GM12892 (cell line): ENCODE results near the gene CRIM1.

ENCODE experiments used
- DNase-seq: peaks from one replicate; pipeline ENCODE4 v3.0.0; 2011; ENCODE audit not compliant: insufficient read length
- FAIRE-seq: peaks from 2 replicates; lab custom pipeline; 2011; peaks lifted over from hg19 to GRCh38; lab: Jason Lieb, UNC
- POLR2A ChIP-seq: IDR thresholded peaks from 2 replicates; pipeline ENCODE4 v1.6.1; 2011; ENCODE audit warnings: low read depth, low read length, control low read depth
- POLR2AphosphoS5 ChIP-seq: IDR thresholded peaks from 2 replicates; pipeline ENCODE4 v1.6.1; 2011; ENCODE audit warnings: low read depth, low read length, control low read depth
- TAF1 ChIP-seq: IDR thresholded peaks from 2 replicates; pipeline ENCODE4 v1.6.1; 2011; ENCODE audit warnings: low read depth, mild to moderate bottlenecking, control low read depth, low read length, borderline replicate concordance

Gene CRIM1

GRCh38 chr2:36421379-36421778 lies 65.8 kb downstream of the CRIM1 start:
- no peak for DNase-seq
- no peak for FAIRE-seq
- TF ChIP-seq POLR2AphosphoS5 (no peak), POLR2A (no peak), TAF1 (no peak)

GRCh38 chr2:36423172-36423571 lies 67.6 kb downstream of the CRIM1 start:
- TF ChIP-seq POLR2A: no peak
- TF ChIP-seq TAF1: no peak
- TF ChIP-seq POLR2AphosphoS5: no peak
- FAIRE-seq (no peak), DNase-seq (no peak)

- TF ChIP-seq POLR2AphosphoS5: no peak
- no peak for TF ChIP-seq TAF1
- no peak for TF ChIP-seq POLR2A
- FAIRE-seq: no peak
- no peak for DNase-seq
Measured at GRCh38 chr2:36423619-36424120, 68.1 kb downstream of the CRIM1 start.

GRCh38 chr2:36425608-36426355 lies 70.2 kb downstream of the CRIM1 start:
- TF ChIP-seq POLR2AphosphoS5: no peak
- DNase-seq (no peak), FAIRE-seq (no peak)

- FAIRE-seq (no peak), DNase-seq (no peak)
- no peak for TF ChIP-seq POLR2AphosphoS5
- TF ChIP-seq TAF1: no peak
- TF ChIP-seq POLR2A: no peak
Measured at GRCh38 chr2:36427790-36428243, 72.2 kb downstream of the CRIM1 start.

- no peak for TF ChIP-seq POLR2AphosphoS5
- TF ChIP-seq POLR2A: no peak
- no peak for TF ChIP-seq TAF1
- FAIRE-seq (no peak), DNase-seq (no peak)
Measured at GRCh38 chr2:36430549-36430948, 75.0 kb downstream of the CRIM1 start.

- FAIRE-seq (no peak), DNase-seq (no peak)
- TF ChIP-seq POLR2A (no peak), POLR2AphosphoS5 (no peak), TAF1 (no peak)
Measured at GRCh38 chr2:36432479-36432878, 76.9 kb downstream of the CRIM1 start.

- DNase-seq (no peak), FAIRE-seq (no peak)
- TF ChIP-seq TAF1 (no peak), POLR2A (no peak), POLR2AphosphoS5 (no peak)
Measured at GRCh38 chr2:36433311-36434217, 78.0 kb downstream of the CRIM1 start.

GRCh38 chr2:36438449-36438977 lies 82.9 kb downstream of the CRIM1 start:
- TF ChIP-seq POLR2A: no peak
- TF ChIP-seq POLR2AphosphoS5: no peak
- TF ChIP-seq TAF1: no peak
- FAIRE-seq: no peak
- no peak for DNase-seq

GRCh38 chr2:36439084-36439483 lies 83.5 kb downstream of the CRIM1 start:
- FAIRE-seq (no peak), DNase-seq (no peak)
- TF ChIP-seq POLR2AphosphoS5: no peak
- no peak for TF ChIP-seq TAF1
- no peak for TF ChIP-seq POLR2A

GRCh38 chr2:36441065-36441625 lies 85.6 kb downstream of the CRIM1 start:
- DNase-seq (no peak), FAIRE-seq (no peak)
- TF ChIP-seq POLR2AphosphoS5 (no peak), POLR2A (no peak), TAF1 (no peak)
